Panc1 (cell line): ENCODE data around the gene ENPP1. TPM values are rescaled to one million over a fixed set of nuclear protein-coding genes. Genes with fewer than 3 reads are reported as not detected.

Experiments used
- ATAC-seq: fragments of 200-7000 bp; cut with Tn5 transposase; 2 replicates; pipeline ENCODE4 v1.9.1; 2020; ENCODE audit warnings: mild to moderate bottlenecking, moderate library complexity
- BruUV-seq: library from RNA; stranded (reverse); fragments of 400-500 nt; replicated peaks from 2 replicates; lab custom pipeline; 2021; lab: Mats Ljungman, UMichigan
- CTCF ChIA-PET: fragments of 300-600 bp; sonication (Branson Sonifier 250); formaldehyde crosslinking; loops from one replicate; lab custom pipeline; 2022; ENCODE audit warnings: antibody characterized with exemption; lab: Charles Lee
- POLR2A ChIA-PET: fragments of 300-600 bp; sonication (Branson Sonifier 250); formaldehyde crosslinking; loops from one replicate; lab custom pipeline; 2022; ENCODE audit warnings: antibody characterized with exemption; lab: Charles Lee
- DNase-seq: peaks from one replicate; pipeline ENCODE4 v3.0.0-alpha.2; 2010; ENCODE audit warnings: low read depth, low spot score
- H3K27ac ChIP-seq: 2 replicates; pipeline ENCODE4 v1.5.1; 2011; ENCODE audit warnings: mild to moderate bottlenecking, low read length, inconsistent platforms
- H3K27me3 ChIP-seq: fragments of 200-500 bp; sonication (Bioruptor generic); 2 replicates; pipeline ENCODE4 v1.6.0; 2014; ENCODE audit warnings: low read length, inconsistent platforms; ENCODE audit not compliant: control insufficient read depth, insufficient read depth
- H3K36me3 ChIP-seq: fragments of 200-500 bp; sonication (Bioruptor generic); 2 replicates; pipeline ENCODE4 v1.5.1; 2014; ENCODE audit warnings: inconsistent platforms, mild to moderate bottlenecking, low read length, moderate library complexity; ENCODE audit not compliant: control insufficient read depth, insufficient read depth
- H3K4me1 ChIP-seq: 2 replicates; pipeline ENCODE4 v1.5.1; 2011; ENCODE audit warnings: inconsistent platforms, mild to moderate bottlenecking, low read length, moderate library complexity; ENCODE audit not compliant: control insufficient read depth, insufficient read depth
- H3K4me3 ChIP-seq, 2 experiments: 2 replicates each; pipeline ENCODE4 v1.5.1; 2011 to 2012; ENCODE audit warnings: low read depth in 2 of 2, low read length in 2 of 2, mild to moderate bottlenecking in 2 of 2, inconsistent platforms in 1 of 2, moderate library complexity in 1 of 2
- H3K9me3 ChIP-seq: fragments of 200-500 bp; sonication (Bioruptor generic); 2 replicates; pipeline ENCODE4 v1.5.1; 2014; ENCODE audit warnings: low read depth, mild to moderate bottlenecking, inconsistent platforms, low read length, moderate library complexity; ENCODE audit not compliant: control insufficient read depth, insufficient read depth
- CTCF ChIP-seq: fragments of 450-650 bp; IDR thresholded peaks from 2 replicates; pipeline ENCODE4 v1.5.1; 2017; ENCODE audit warnings: mild to moderate bottlenecking
- POLR2AphosphoS5 ChIP-seq: IDR thresholded peaks from 2 replicates; pipeline ENCODE4 v1.6.1; 2012; ENCODE audit warnings: mild to moderate bottlenecking, low read depth, low read length, moderate library complexity
- REST ChIP-seq, 2 experiments: IDR thresholded peaks; 2 replicates each; pipeline ENCODE4 v1.6.1; 2011 to 2012; ENCODE audit warnings: low read depth in 2 of 2, control low read depth in 1 of 2, low read length in 1 of 2, mild to moderate bottlenecking in 1 of 2, moderate library complexity in 1 of 2; ENCODE audit not compliant: insufficient read depth in 1 of 2
- SIN3A ChIP-seq: IDR thresholded peaks from 2 replicates; pipeline ENCODE4 v1.6.1; 2012; ENCODE audit warnings: low read depth, mild to moderate bottlenecking, low read length, moderate library complexity, borderline replicate concordance; ENCODE audit not compliant: insufficient read depth
- TCF7L2 ChIP-seq: IDR thresholded peaks from 2 replicates; pipeline ENCODE4 v1.6.1; 2011; ENCODE audit warnings: mild to moderate bottlenecking, low read depth, low read length, inconsistent platforms
- in situ Hi-C: cut with HindIII; loops from 2 replicates; pipeline ENCODE4 v1.10.0; 2016; ENCODE audit warnings: low sequenced_read_pairs, low pct_unique_long_range_greater_than_20kb
- intact Hi-C: fragments of 100-400 bp; cut with micrococcal nuclease; formaldehyde crosslinking; loops from one replicate; pipeline ENCODE4 v1.10.0; 2022; ENCODE audit not compliant: unreplicated experiment
- total RNA-seq: library from RNA; stranded (reverse); gene quantifications from one replicate; pipeline ENCODE4 v1.2.1, GENCODE V29; 2021; ENCODE audit not compliant: unreplicated experiment

Gene ENPP1
- total RNA-seq, 1 experiment from 2014 or later: 6.8 TPM

- in situ Hi-C loops: no loop called here
- Histone ChIP-seq H3K27ac (no peak overlapping the region), H3K27me3 (no peaks in the 10 kb centered on the region), H3K4me3 (no peak overlapping the region), H3K36me3 (no peaks in the 10 kb centered on the region), H3K9me3 (no peaks in the 10 kb centered on the region), H3K4me1 (no peaks in the 10 kb centered on the region)
- intact Hi-C loops: loop anchor here (10.0 kb wide), 1 partner anchor 134 kb away; no protein-coding TSS in a partner anchor
- ATAC-seq (no peak), DNase-seq (no peak)
- TF ChIP-seq REST (IDR thresholded peaks at IDR 0.05; ENCODE audit: insufficient read depth in 1 of 2, low read depth in 2 of 2, low read length in 1 of 2): no peak
- no peak for TF ChIP-seq POLR2AphosphoS5
- TF ChIP-seq SIN3A: no peak
- BruUV-seq: no TSS peak
- CTCF ChIA-PET: no interaction called here
- POLR2A ChIA-PET: no interaction called here
Observed at GRCh38 chr6:131780600-131780999, 27.2 kb upstream of the ENPP1 start.

- ATAC-seq (no peak), DNase-seq (no peak)
- Histone ChIP-seq H3K4me1 (no peaks in the 10 kb centered on the region), H3K4me3 (no peak overlapping the region), H3K27me3 (no peaks in the 10 kb centered on the region; the same call in 1 of the 2 replicates), H3K36me3 (no peaks in the 10 kb centered on the region), H3K9me3 (no peaks in the 10 kb centered on the region), H3K27ac (no peak overlapping the region)
- ChIA-PET POLR2A (no interaction called here), CTCF (no interaction called here)
- no peak for TF ChIP-seq SIN3A
- TF ChIP-seq REST (IDR thresholded peaks at IDR 0.05; ENCODE audit: insufficient read depth in 1 of 2, low read depth in 2 of 2, low read length in 1 of 2): no peak
- TF ChIP-seq TCF7L2: no peak
- TF ChIP-seq CTCF: no peak
- TF ChIP-seq POLR2AphosphoS5: no peak
- in situ Hi-C loops (no loop called here), intact Hi-C loops (loop anchor here (10.0 kb wide), 1 partner anchor 133 kb away; no protein-coding TSS in a partner anchor)
- no TSS peak for BruUV-seq
Observed at GRCh38 chr6:131781687-131782086, 26.1 kb upstream of the ENPP1 start.
